Measurements from ENCODE around the gene SH3RF2. TPM values are rescaled to one million over a fixed set of nuclear protein-coding genes. Genes with fewer than 3 reads are reported as not detected.

Gene SH3RF2
- total RNA-seq, 1 donor from 2014 or later = 50.6 TPM

GRCh38 chr5:145898171-145898570, 38.2 kb upstream of the SH3RF2 start:
- DNase-seq (ENCODE audit: low spot score in 2 of 2) = no peak
- H3K4me1 ChIP-seq = no peaks in the 10 kb centered on the region
- H3K27me3 ChIP-seq = no peaks in the 10 kb centered on the region
- H3K36me3 ChIP-seq = no peaks in the 10 kb centered on the region
- no peak overlapping the region for H3K4me3 ChIP-seq
- no peaks in the 10 kb centered on the region for H3K9me3 ChIP-seq
- intact Hi-C loops (cut with DNase I) = no loop called here
- no peak for TF ChIP-seq CTCF (IDR thresholded peaks at IDR 0.05)
- no peak overlapping the region for H3K27ac ChIP-seq

- intact Hi-C loops (cut with DNase I) = no loop called here
- TF ChIP-seq CTCF (IDR thresholded peaks at IDR 0.05) = no peak
- H3K27ac ChIP-seq = no peak overlapping the region
- DNase-seq (ENCODE audit: low spot score in 2 of 2) = no peak
- H3K4me3 ChIP-seq = no peak overlapping the region
- no peaks in the 10 kb centered on the region for H3K36me3 ChIP-seq
- no peaks in the 10 kb centered on the region for H3K27me3 ChIP-seq
- H3K9me3 ChIP-seq = no peaks in the 10 kb centered on the region
- no peaks in the 10 kb centered on the region for H3K4me1 ChIP-seq
Measured at GRCh38 chr5:145902421-145902820, 34.0 kb upstream of the SH3RF2 start.

- Histone ChIP-seq H3K36me3 (no peaks in the 10 kb centered on the region), H3K9me3 (no peaks in the 10 kb centered on the region), H3K27me3 (no peaks in the 10 kb centered on the region), H3K4me1 (no peaks in the 10 kb centered on the region), H3K27ac (no peak overlapping the region), H3K4me3 (no peak overlapping the region)
- no peak for TF ChIP-seq CTCF (IDR thresholded peaks at IDR 0.05)
- DNase-seq (ENCODE audit: low spot score in 2 of 2) = no peak
- intact Hi-C loops (cut with DNase I) = no loop called here
Measured at GRCh38 chr5:145903113-145903512, 33.3 kb upstream of the SH3RF2 start.

GRCh38 chr5:145903867-145904266, 32.5 kb upstream of the SH3RF2 start:
- H3K27me3 ChIP-seq = no peaks in the 10 kb centered on the region
- TF ChIP-seq CTCF (IDR thresholded peaks at IDR 0.05) = no peak
- H3K4me1 ChIP-seq = no peaks in the 10 kb centered on the region
- DNase-seq (ENCODE audit: low spot score in 2 of 2) = no peak
- no peaks in the 10 kb centered on the region for H3K9me3 ChIP-seq
- H3K36me3 ChIP-seq = no peaks in the 10 kb centered on the region
- no peak overlapping the region for H3K27ac ChIP-seq
- H3K4me3 ChIP-seq = no peak overlapping the region
- intact Hi-C loops (cut with DNase I) = no loop called here

- H3K4me3 ChIP-seq = no peak overlapping the region
- no peak for TF ChIP-seq CTCF (IDR thresholded peaks at IDR 0.05)
- no peaks in the 10 kb centered on the region for H3K36me3 ChIP-seq
- intact Hi-C loops (cut with DNase I) = loop anchor here (5.0 kb wide), 1 partner anchor 143 kb away; no protein-coding TSS in a partner anchor
- no peaks in the 10 kb centered on the region for H3K27me3 ChIP-seq
- no peaks in the 10 kb centered on the region for H3K9me3 ChIP-seq
- no peaks in the 10 kb centered on the region for H3K4me1 ChIP-seq
- no peak overlapping the region for H3K27ac ChIP-seq
- DNase-seq (ENCODE audit: low spot score in 2 of 2) = no peak
Measured at GRCh38 chr5:145904743-145905142, 31.6 kb upstream of the SH3RF2 start.

- no peak overlapping the region for H3K27ac ChIP-seq
- no peak overlapping the region for H3K4me3 ChIP-seq
- no peaks in the 10 kb centered on the region for H3K27me3 ChIP-seq
- no peaks in the 10 kb centered on the region for H3K36me3 ChIP-seq
- no peak for DNase-seq (ENCODE audit: low spot score in 2 of 2)
- TF ChIP-seq CTCF (IDR thresholded peaks at IDR 0.05) = no peak
- intact Hi-C loops (cut with DNase I) = loop anchor here (5.0 kb wide), 1 partner anchor 141 kb away; no protein-coding TSS in a partner anchor
- no peaks in the 10 kb centered on the region for H3K9me3 ChIP-seq
- no peaks in the 10 kb centered on the region for H3K4me1 ChIP-seq
Measured at GRCh38 chr5:145906401-145906800, 30.0 kb upstream of the SH3RF2 start.
